Keratinocyte (primary cell): ENCODE results near the gene TP53BP2.

Experiments used
- EZH2 ChIP-seq: IDR thresholded peaks from one replicate; pipeline ENCODE4 v1.6.1; 2012; ENCODE audit warnings: inconsistent platforms, mild to moderate bottlenecking, low read length, moderate library complexity
- TF ChIP-seq, protein P1 (sequence below), 3 experiments: IDR thresholded peaks in 1 of 3; conservative IDR thresholded peaks in 1 of 3; optimal IDR thresholded peaks in 1 of 3; 2 replicates in 2 of 3; 3 replicates in 1 of 3; pipeline versions ENCODE3 to v1.5.1; 2011; ENCODE audit warnings: low read length in 3 of 3, mild to moderate bottlenecking in 3 of 3, moderate library complexity in 2 of 3, control low read depth in 1 of 3, inconsistent platforms in 1 of 3; ENCODE audit not compliant: insufficient read depth in 2 of 3; ENCODE audit errors: extremely low read depth in 1 of 3

GRCh38 chr1:223833948-223834347, 11.8 kb downstream of the TP53BP2 start:
- TF ChIP-seq, protein P1, sequence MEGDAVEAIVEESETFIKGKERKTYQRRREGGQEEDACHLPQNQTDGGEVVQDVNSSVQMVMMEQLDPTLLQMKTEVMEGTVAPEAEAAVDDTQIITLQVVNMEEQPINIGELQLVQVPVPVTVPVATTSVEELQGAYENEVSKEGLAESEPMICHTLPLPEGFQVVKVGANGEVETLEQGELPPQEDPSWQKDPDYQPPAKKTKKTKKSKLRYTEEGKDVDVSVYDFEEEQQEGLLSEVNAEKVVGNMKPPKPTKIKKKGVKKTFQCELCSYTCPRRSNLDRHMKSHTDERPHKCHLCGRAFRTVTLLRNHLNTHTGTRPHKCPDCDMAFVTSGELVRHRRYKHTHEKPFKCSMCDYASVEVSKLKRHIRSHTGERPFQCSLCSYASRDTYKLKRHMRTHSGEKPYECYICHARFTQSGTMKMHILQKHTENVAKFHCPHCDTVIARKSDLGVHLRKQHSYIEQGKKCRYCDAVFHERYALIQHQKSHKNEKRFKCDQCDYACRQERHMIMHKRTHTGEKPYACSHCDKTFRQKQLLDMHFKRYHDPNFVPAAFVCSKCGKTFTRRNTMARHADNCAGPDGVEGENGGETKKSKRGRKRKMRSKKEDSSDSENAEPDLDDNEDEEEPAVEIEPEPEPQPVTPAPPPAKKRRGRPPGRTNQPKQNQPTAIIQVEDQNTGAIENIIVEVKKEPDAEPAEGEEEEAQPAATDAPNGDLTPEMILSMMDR (optimal IDR thresholded peaks at IDR 0.05 in 1 of 3, IDR thresholded peaks at IDR 0.05 in 1 of 3, conservative IDR thresholded peaks at IDR 0.05 in 1 of 3; ENCODE audit: extremely low read depth in 1 of 3, insufficient read depth in 2 of 3, low read length in 3 of 3): no peak
- no peak for TF ChIP-seq EZH2
